Measurements from ENCODE around the gene MRGPRG. TPM values are rescaled to one million over a fixed set of nuclear protein-coding genes. Genes with fewer than 3 reads are reported as not detected.

MRGPRG gene
- total RNA-seq, 1 experiment from 2014 or later, result not detected

DNA sequence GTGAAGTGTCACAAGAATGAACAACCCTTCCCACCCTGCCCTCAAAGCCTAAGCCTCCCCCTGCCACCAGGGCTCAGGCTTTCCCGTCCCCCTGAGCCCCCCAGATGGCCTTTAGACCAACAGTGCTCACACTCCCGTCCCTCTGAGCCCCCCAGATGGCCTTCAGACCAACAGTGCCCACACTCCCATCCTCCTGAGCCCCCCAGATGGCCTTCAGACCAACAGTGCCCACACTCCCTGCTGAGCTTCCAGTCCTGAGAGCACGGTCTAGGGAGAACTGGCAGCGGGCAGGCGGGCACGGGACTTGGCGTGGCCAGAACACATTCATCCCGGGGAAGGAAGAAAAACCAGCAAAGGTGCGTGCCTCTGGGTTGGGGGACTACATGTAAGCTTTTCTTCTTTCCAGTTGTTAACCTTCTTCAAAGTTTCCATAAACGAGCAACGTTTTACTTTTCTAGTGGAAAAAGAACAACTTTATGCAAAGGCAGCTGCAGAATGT is 2.5 kb downstream of the MRGPRG start:
- DNase-seq (ENCODE audit: low read depth, low spot score) (no peak), ATAC-seq (no peak)
- Histone ChIP-seq H4K20me1 (ENCODE audit: insufficient read depth) (no peaks in the 10 kb centered on the region), H3K27ac (ENCODE audit: low read depth, low read length) (no peak overlapping the region), H3K9me2 (ENCODE audit: insufficient read depth) (no peaks in the 10 kb centered on the region), H3K4me1 (ENCODE audit: control insufficient read depth in 1 of 2, insufficient read depth in 2 of 2, low read length in 2 of 2) (peaks cover 5 to 11% of the 10 kb centered on the region in 2 experiments), H3K4me2 (ENCODE audit: low read length) (no peak overlapping the region), H3K27me3 (ENCODE audit: insufficient read depth, low read length) (no peaks in the 10 kb centered on the region), H3K9me3 (ENCODE audit: control insufficient read depth in 1 of 2, insufficient read depth in 1 of 2, low read depth in 1 of 2, low read length in 2 of 2) (no peaks in the 10 kb centered on the region), H3K79me2 (ENCODE audit: insufficient read depth, low read length) (no peaks in the 10 kb centered on the region), H2AFZ (ENCODE audit: low read depth, low read length, poor library complexity, severe bottlenecking) (no peak overlapping the region), H3K9ac (ENCODE audit: low read length) (no peak overlapping the region), H3K36me3 (ENCODE audit: control insufficient read depth in 1 of 2, insufficient read depth in 2 of 2, low read length in 2 of 2) (no peaks in the 10 kb centered on the region), H3K4me3 (replicated peaks in 1 of 2; ENCODE audit: low read depth in 1 of 2, low read length in 2 of 2) (no peak overlapping the region)
- TF ChIP-seq POLR2AphosphoS5 (IDR thresholded peaks at IDR 0.05; ENCODE audit: low read depth, low read length), result no peak
- no peak for TF ChIP-seq EGR1 (IDR thresholded peaks at IDR 0.05; ENCODE audit: low read depth)
- TF ChIP-seq SP1 (IDR thresholded peaks at IDR 0.05; ENCODE audit: low read depth), result no peak
- TF ChIP-seq ZNF274 (IDR thresholded peaks at IDR 0.05; ENCODE audit: low read depth, low read length), result no peak
- no peak for TF ChIP-seq ELF1 (IDR thresholded peaks at IDR 0.05; ENCODE audit: borderline replicate concordance, low read depth)
- no peak for TF ChIP-seq RAD21 (IDR thresholded peaks at IDR 0.05; ENCODE audit: low read depth)
- no peak for TF ChIP-seq YY1 (IDR thresholded peaks at IDR 0.05; ENCODE audit: extremely low read depth, insufficient replicate concordance, low read depth, low read length)
- no peak for TF ChIP-seq POLR2A (IDR thresholded peaks at IDR 0.05; ENCODE audit: borderline replicate concordance, extremely low read depth, insufficient read depth, insufficient read length)
- TF ChIP-seq, protein P1, sequence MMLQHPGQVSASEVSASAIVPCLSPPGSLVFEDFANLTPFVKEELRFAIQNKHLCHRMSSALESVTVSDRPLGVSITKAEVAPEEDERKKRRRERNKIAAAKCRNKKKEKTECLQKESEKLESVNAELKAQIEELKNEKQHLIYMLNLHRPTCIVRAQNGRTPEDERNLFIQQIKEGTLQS (IDR thresholded peaks at IDR 0.05), result no peak
- TF ChIP-seq EZH2 (IDR thresholded peaks at IDR 0.05), result no peak
- TF ChIP-seq, protein P2, sequence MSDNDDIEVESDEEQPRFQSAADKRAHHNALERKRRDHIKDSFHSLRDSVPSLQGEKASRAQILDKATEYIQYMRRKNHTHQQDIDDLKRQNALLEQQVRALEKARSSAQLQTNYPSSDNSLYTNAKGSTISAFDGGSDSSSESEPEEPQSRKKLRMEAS (IDR thresholded peaks at IDR 0.05), result no peak
- TF ChIP-seq SRF (IDR thresholded peaks at IDR 0.05; ENCODE audit: low read depth), result no peak
- TF ChIP-seq, protein P3, sequence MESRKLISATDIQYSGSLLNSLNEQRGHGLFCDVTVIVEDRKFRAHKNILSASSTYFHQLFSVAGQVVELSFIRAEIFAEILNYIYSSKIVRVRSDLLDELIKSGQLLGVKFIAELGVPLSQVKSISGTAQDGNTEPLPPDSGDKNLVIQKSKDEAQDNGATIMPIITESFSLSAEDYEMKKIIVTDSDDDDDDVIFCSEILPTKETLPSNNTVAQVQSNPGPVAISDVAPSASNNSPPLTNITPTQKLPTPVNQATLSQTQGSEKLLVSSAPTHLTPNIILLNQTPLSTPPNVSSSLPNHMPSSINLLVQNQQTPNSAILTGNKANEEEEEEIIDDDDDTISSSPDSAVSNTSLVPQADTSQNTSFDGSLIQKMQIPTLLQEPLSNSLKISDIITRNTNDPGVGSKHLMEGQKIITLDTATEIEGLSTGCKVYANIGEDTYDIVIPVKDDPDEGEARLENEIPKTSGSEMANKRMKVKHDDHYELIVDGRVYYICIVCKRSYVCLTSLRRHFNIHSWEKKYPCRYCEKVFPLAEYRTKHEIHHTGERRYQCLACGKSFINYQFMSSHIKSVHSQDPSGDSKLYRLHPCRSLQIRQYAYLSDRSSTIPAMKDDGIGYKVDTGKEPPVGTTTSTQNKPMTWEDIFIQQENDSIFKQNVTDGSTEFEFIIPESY (IDR thresholded peaks at IDR 0.05; ENCODE audit: extremely low read depth, insufficient replicate concordance, low read length), result no peak
- no peak for TF ChIP-seq SIN3A (IDR thresholded peaks at IDR 0.05; ENCODE audit: low read depth)
- no peak for TF ChIP-seq CEBPB (IDR thresholded peaks at IDR 0.05; ENCODE audit: low read depth)
- no peak for TF ChIP-seq EZH2phosphoT487 (IDR thresholded peaks at IDR 0.05; ENCODE audit: borderline replicate concordance)
- intact Hi-C loops (cut with micrococcal nuclease), result loop anchor here (2.0 to 5.0 kb wide), 5 partner anchors 119 to 289 kb away; partner anchors contain the start of gene PHLDA2
- CTCF ChIA-PET, result interaction anchor here (1.2 kb wide), 2 partner anchors 106 to 286 kb away, joined by 3 read pairs; partner anchors contain the start of gene PHLDA2
- BruUV-seq (replicated peaks), result no TSS peak
- POLR2A ChIA-PET, result no interaction called here
- RAD21 ChIA-PET (ENCODE audit: low non-redundant PET in 1 of 2, low total read pairs in 2 of 2, uncharacterized antibody in 2 of 2, unreplicated experiment in 2 of 2), result no interaction called here

All from HCT116 (cell line).